RWPE1 (cell line): ENCODE data around the gene RNF40.

Source experiments
- CTCF ChIA-PET: fragments of 350-600 bp; sonication (Branson Sonifier 250); formaldehyde crosslinking; extraction: SDS; loops from one replicate; lab custom pipeline; 2021; lab: Yijun Ruan, JAX
- POLR2A ChIA-PET: fragments of 400-600 bp; formaldehyde crosslinking; extraction: SDS; loops from one replicate; lab custom pipeline; 2020; ENCODE audit warnings: antibody characterized with exemption; ENCODE audit not compliant: low non-redundant PET; lab: Yijun Ruan, JAX
- DNase-seq: peaks from one replicate; pipeline ENCODE4 v3.0.0; 2012; ENCODE audit warnings: low spot score
- H3K27ac ChIP-seq: fragments of 450-650 bp; 2 replicates; pipeline ENCODE4 v1.5.1; 2017
- TF ChIP-seq, protein P1 (sequence below): fragments of 450-650 bp; conservative IDR thresholded peaks from 2 replicates; pipeline ENCODE4 v1.5.1; 2017; ENCODE audit warnings: low read depth, mild to moderate bottlenecking

Gene RNF40

GRCh38 chr16:30767767-30768465, 5.8 kb downstream of the RNF40 start:
- no peak for DNase-seq
- TF ChIP-seq, protein P1, sequence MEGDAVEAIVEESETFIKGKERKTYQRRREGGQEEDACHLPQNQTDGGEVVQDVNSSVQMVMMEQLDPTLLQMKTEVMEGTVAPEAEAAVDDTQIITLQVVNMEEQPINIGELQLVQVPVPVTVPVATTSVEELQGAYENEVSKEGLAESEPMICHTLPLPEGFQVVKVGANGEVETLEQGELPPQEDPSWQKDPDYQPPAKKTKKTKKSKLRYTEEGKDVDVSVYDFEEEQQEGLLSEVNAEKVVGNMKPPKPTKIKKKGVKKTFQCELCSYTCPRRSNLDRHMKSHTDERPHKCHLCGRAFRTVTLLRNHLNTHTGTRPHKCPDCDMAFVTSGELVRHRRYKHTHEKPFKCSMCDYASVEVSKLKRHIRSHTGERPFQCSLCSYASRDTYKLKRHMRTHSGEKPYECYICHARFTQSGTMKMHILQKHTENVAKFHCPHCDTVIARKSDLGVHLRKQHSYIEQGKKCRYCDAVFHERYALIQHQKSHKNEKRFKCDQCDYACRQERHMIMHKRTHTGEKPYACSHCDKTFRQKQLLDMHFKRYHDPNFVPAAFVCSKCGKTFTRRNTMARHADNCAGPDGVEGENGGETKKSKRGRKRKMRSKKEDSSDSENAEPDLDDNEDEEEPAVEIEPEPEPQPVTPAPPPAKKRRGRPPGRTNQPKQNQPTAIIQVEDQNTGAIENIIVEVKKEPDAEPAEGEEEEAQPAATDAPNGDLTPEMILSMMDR, result no peak
- CTCF ChIA-PET, result no interaction called here
- no peak overlapping the region for H3K27ac ChIP-seq
- POLR2A ChIA-PET, result no interaction called here

- ChIA-PET CTCF (interaction anchor here (0.5 kb wide), 1 partner anchor 331 kb away, joined by 4 read pairs; no protein-coding TSS in a partner anchor), POLR2A (interaction anchor here (0.5 to 0.6 kb wide), 2 partner anchors 21 to 106 kb away, joined by 3 read pairs; partner anchors contain the start of gene PHKG2)
- H3K27ac ChIP-seq, result no peak overlapping the region; the same call in 1 of the 2 replicates
- TF ChIP-seq, protein P1, result no peak
- DNase-seq, result no peak
Measured at GRCh38 chr16:30768583-30769181, 6.6 kb downstream of the RNF40 start.

DNA sequence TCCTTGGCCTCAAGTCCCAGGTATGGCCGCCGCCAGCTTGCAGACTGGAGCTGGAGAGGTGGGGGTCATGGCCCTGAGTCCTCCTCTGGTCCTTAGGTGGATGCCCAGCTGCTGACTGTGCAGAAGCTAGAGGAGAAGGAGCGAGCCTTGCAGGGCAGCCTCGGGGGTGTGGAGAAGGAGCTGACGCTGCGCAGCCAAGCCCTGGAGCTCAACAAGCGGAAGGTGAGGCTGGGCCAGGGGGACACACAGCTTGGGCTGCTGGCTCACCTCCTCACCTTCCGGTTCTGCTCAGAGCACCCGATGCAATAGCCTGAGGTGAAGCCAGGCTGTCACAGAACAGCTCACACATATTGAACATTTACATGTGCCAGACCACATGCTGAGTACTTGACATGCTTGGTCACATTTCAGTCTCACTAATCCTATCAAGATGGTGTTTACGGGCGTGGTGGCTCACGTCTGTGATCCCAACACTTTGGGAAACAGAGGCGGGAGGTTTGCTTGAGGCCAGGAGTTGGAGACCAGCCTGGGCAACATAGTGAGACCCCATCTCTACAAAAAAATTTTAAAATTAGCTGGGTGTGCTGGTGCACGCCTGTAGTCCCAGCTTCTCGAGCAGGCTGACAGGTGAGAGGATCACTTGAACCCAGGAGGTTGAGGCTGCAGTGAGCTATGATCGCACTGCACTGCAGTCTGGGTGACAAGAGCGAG, 7.4 kb downstream of the RNF40 start:
- POLR2A ChIA-PET, result interaction anchor here (0.5 kb wide), 1 partner anchor 105 kb away, joined by 3 read pairs; no protein-coding TSS in a partner anchor
- TF ChIP-seq, protein P1, result no peak
- no peak overlapping the region for H3K27ac ChIP-seq
- DNase-seq, result no peak
- CTCF ChIA-PET, result no interaction called here

GRCh38 chr16:30771726-30772125, 9.6 kb downstream of the RNF40 start:
- no peak for DNase-seq
- ChIA-PET POLR2A (no interaction called here), CTCF (no interaction called here)
- TF ChIP-seq, protein P1, result no peak
- H3K27ac ChIP-seq, result peak overlapping the region; percentile 95

GRCh38 chr16:30773826-30774225, 11.7 kb downstream of the RNF40 start:
- POLR2A ChIA-PET, result no interaction called here
- CTCF ChIA-PET, result interaction anchor here (0.6 kb wide), 1 partner anchor 31 kb away, joined by 4 read pairs; no protein-coding TSS in a partner anchor
- H3K27ac ChIP-seq, result peak overlapping the region; percentile 95
- TF ChIP-seq, protein P1, result no peak
- no peak for DNase-seq
